Measurements from ENCODE around the gene NOC4L. TPM values are rescaled to one million over a fixed set of nuclear protein-coding genes. Genes with fewer than 3 reads are reported as not detected.

NOC4L gene
- total RNA-seq, 3 donors from 2014 or later, result 10.1 to 14.3 (median 11.1) TPM

DNA sequence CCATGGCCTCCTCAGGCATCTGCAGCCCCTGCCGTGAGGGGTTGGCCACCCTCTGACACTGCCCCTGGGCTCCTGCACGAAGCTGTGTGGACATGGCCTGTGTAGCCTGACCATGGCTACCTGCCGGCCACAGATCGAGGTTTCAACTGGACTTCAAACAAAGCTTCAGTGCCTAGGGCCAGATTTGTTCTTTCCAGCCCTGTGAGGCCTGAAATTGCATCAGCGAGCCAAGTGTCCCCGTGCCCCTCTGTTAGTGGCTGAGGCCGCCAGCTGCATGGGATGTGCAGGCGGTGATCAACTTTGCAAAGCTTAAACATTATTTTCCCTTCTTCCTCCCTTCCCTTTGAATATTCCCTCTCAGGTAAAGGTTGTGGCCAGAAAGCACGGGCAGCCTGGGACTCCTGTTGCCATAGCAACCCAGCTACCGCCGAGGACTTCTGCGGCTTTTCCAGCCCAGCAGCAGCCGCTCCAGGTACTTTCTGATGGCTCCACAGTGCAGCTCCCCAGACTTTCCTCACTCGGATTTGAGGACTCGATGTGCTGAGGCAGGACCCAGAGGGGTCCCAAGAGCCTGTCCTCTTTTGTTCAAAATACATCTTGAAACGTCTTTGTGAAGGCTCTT, 35.9 kb upstream of the NOC4L start:
- Histone ChIP-seq H3K27ac (no peak overlapping the region), H3K36me3 (no peaks in the 10 kb centered on the region), H3K27me3 (no peaks in the 10 kb centered on the region), H3K4me3 (no peak overlapping the region), H3K4me1 (no peaks in the 10 kb centered on the region), H3K9me3 (no peaks in the 10 kb centered on the region)
- intact Hi-C loops (cut with DNase I; ENCODE audit: low total_unique reads), result no loop called here
- TF ChIP-seq POLR2A (IDR thresholded peaks at IDR 0.05) (no peak), POLR2AphosphoS5 (IDR thresholded peaks at IDR 0.05) (no peak)
- TF ChIP-seq, protein P1, sequence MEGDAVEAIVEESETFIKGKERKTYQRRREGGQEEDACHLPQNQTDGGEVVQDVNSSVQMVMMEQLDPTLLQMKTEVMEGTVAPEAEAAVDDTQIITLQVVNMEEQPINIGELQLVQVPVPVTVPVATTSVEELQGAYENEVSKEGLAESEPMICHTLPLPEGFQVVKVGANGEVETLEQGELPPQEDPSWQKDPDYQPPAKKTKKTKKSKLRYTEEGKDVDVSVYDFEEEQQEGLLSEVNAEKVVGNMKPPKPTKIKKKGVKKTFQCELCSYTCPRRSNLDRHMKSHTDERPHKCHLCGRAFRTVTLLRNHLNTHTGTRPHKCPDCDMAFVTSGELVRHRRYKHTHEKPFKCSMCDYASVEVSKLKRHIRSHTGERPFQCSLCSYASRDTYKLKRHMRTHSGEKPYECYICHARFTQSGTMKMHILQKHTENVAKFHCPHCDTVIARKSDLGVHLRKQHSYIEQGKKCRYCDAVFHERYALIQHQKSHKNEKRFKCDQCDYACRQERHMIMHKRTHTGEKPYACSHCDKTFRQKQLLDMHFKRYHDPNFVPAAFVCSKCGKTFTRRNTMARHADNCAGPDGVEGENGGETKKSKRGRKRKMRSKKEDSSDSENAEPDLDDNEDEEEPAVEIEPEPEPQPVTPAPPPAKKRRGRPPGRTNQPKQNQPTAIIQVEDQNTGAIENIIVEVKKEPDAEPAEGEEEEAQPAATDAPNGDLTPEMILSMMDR (IDR thresholded peaks at IDR 0.05), result no peak
- peak in 1 of 2 donors; percentile 25 for DNase-seq (ENCODE audit: low spot score in 2 of 2)

DNA sequence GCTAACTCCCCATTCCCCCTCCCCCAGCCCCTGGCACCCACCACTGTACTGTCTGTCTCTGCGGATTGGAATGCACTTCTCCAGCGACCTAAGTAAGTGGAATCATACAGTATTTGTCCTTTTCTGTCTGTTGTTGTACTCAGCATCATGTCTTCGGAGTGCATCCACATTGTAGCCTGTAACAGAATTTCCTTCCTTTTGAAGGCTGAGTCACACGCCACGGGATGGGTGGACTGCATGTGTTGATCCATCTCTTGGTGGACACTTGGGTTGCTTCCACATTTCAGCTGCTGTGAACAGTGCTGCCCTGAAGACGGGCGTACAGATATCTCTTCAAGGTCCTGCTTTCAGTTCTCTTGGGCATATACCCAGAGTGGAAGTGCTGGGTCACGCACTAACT, 34.5 kb upstream of the NOC4L start:
- Histone ChIP-seq H3K27me3 (no peaks in the 10 kb centered on the region), H3K4me3 (no peak overlapping the region), H3K4me1 (no peaks in the 10 kb centered on the region), H3K27ac (no peak overlapping the region), H3K36me3 (no peaks in the 10 kb centered on the region), H3K9me3 (no peaks in the 10 kb centered on the region)
- no peak for DNase-seq (ENCODE audit: low spot score in 2 of 2)
- TF ChIP-seq, protein P1 (IDR thresholded peaks at IDR 0.05), result no peak
- TF ChIP-seq POLR2A (IDR thresholded peaks at IDR 0.05) (no peak), POLR2AphosphoS5 (IDR thresholded peaks at IDR 0.05) (no peak)
- intact Hi-C loops (cut with DNase I; ENCODE audit: low total_unique reads), result no loop called here

DNA sequence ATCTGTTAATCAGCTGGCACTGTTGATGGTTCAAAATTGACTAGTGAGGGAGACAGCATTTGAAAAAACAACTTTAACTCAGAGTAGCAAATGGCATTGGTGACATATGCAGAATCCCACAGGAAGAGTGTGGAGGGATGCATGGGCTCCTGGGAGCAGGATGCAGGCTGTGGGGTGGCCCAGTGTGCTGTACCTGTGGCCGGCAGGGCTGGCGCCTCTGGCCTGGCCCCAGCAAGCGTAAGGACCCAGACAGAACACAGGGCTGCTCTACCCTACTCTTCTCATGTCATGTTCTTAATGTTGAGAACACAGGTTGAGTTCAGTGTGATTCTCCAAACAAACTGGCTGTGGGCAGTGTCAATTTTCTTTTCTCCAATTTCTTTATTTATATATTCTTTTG, 33.6 kb upstream of the NOC4L start:
- intact Hi-C loops (cut with DNase I; ENCODE audit: low total_unique reads), result no loop called here
- no peaks in the 10 kb centered on the region for H3K4me1 ChIP-seq
- H3K27ac ChIP-seq, result no peak overlapping the region
- no peaks in the 10 kb centered on the region for H3K36me3 ChIP-seq
- no peak overlapping the region for H3K4me3 ChIP-seq
- TF ChIP-seq POLR2AphosphoS5 (IDR thresholded peaks at IDR 0.05) (no peak), POLR2A (IDR thresholded peaks at IDR 0.05) (no peak)
- TF ChIP-seq, protein P1 (IDR thresholded peaks at IDR 0.05), result no peak
- DNase-seq (ENCODE audit: low spot score in 2 of 2), result no peak
- no peaks in the 10 kb centered on the region for H3K9me3 ChIP-seq
- H3K27me3 ChIP-seq, result no peaks in the 10 kb centered on the region

- H3K36me3 ChIP-seq, result no peaks in the 10 kb centered on the region
- H3K27me3 ChIP-seq, result no peaks in the 10 kb centered on the region
- H3K4me1 ChIP-seq, result no peaks in the 10 kb centered on the region
- H3K9me3 ChIP-seq, result no peaks in the 10 kb centered on the region
- no peak overlapping the region for H3K27ac ChIP-seq
- intact Hi-C loops (cut with DNase I; ENCODE audit: low total_unique reads), result no loop called here
- DNase-seq (ENCODE audit: low spot score in 2 of 2), result no peak
- no peak overlapping the region for H3K4me3 ChIP-seq
- TF ChIP-seq POLR2AphosphoS5 (IDR thresholded peaks at IDR 0.05) (no peak), POLR2A (IDR thresholded peaks at IDR 0.05) (no peak)
- TF ChIP-seq, protein P1 (IDR thresholded peaks at IDR 0.05), result no peak
Measured at GRCh38 chr12:132111654-132112304, 32.5 kb upstream of the NOC4L start.

DNA sequence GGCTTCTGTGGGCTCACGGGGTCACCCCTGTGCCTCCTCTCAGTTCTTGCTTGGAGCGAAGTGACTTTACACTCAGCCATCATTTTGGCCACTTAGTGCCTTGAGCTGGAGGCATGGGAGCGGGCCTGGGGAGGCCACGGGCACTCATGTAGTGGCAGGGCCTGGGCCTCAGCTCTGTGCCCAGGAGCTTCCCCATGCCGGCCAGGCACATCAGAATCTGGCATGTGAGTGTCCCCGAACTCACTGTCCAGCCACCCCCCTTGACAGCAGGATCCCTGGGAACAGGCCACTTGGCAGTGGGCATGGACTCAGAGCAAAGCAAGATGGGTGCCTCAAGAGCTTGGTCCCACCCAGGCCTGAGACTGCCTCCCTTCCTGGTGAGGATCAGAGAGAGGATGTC, 29.6 kb upstream of the NOC4L start:
- DNase-seq (ENCODE audit: low spot score in 2 of 2), result no peak

More for the DNA sequence above, 29.6 kb upstream of the NOC4L start:
- Histone ChIP-seq H3K27me3 (no peaks in the 10 kb centered on the region), H3K4me1 (no peaks in the 10 kb centered on the region), H3K36me3 (no peaks in the 10 kb centered on the region), H3K27ac (no peak overlapping the region), H3K9me3 (no peaks in the 10 kb centered on the region), H3K4me3 (no peak overlapping the region)
- TF ChIP-seq POLR2AphosphoS5 (IDR thresholded peaks at IDR 0.05) (no peak), POLR2A (IDR thresholded peaks at IDR 0.05) (no peak)
- TF ChIP-seq, protein P1 (IDR thresholded peaks at IDR 0.05), result no peak
- intact Hi-C loops (cut with DNase I; ENCODE audit: low total_unique reads), result no loop called here

All from breast epithelium (tissue), 4 donors.